Choroid plexus epithelial cell (primary cell): ENCODE measurements around the gene RAC2.

Experiments used
- DNase-seq: peaks from one replicate; pipeline ENCODE4 v3.0.0-alpha.2; 2010; ENCODE audit warnings: low read depth
- H3K4me3 ChIP-seq: 2 replicates; pipeline ENCODE4 v1.5.1; 2011; ENCODE audit warnings: low read depth, mild to moderate bottlenecking, control low read depth, low read length, moderate library complexity
- CTCF ChIP-seq: conservative IDR thresholded peaks from 2 replicates; pipeline ENCODE4 v1.5.1; 2011; ENCODE audit warnings: low read depth, mild to moderate bottlenecking, control low read depth, inconsistent platforms, low read length, moderate library complexity

RAC2 gene

DNA sequence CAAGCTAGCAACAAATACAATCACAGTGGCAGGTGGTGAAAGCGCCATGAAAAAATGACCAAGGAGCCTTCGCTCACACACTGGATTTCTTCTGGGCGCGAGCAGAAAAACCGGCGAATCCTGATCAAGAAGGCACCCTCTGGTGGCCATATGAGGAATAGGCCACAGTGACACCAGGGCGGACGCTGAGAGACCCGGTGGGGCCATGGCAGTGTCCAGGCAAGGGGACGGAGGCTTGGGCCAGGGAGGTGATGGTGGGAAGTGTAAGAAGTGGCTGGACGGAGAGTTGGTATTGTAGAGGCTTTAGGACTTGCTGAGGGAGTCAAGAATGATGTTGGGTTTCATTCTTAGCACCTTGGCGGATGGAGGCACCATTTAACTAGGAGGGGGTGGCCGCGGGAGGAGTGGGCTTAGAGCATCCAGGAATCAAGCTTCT is 16.9 kb upstream of the RAC2 start:
- H3K4me3 ChIP-seq, result no peak overlapping the region
- DNase-seq, result peak; percentile 73
- TF ChIP-seq CTCF, result peak; percentile 92

DNA sequence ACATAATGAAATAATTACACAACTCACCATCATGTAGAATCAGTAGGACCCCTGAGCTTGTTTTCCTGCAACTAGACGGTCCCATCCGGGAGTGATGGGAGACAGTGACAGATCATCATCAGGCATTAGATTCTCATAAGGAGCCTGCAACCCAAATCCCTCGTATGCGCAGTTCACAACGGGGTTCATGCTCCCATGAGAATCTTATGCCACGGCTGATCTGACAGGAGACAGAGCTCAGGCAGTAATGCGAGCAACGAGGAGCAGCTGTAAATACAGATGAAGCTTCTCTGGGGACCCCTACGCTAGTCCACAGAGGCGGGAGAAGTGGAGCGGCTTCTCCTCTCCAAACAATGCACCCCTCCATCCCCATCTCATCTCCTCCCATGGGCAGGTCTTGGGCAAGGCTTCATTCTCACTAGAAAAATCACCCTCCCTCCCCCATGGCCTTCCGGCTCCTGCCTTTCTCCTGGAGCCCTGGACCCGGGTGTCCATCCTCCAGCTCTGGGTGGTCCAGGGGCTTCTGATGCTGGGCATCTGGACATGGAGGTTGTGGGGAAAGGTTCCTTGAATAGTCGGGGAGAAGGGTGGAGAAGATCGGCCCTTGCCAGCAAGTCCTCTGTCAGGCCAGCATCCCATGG is 16.2 kb upstream of the RAC2 start:
- TF ChIP-seq CTCF, result no peak
- no peak overlapping the region for H3K4me3 ChIP-seq
- no peak for DNase-seq

- peak; percentile 80 for DNase-seq
- H3K4me3 ChIP-seq, result peak overlapping the region; percentile 34
Measured at GRCh38 chr22:37259540-37260029, 15.5 kb upstream of the RAC2 start.

DNA sequence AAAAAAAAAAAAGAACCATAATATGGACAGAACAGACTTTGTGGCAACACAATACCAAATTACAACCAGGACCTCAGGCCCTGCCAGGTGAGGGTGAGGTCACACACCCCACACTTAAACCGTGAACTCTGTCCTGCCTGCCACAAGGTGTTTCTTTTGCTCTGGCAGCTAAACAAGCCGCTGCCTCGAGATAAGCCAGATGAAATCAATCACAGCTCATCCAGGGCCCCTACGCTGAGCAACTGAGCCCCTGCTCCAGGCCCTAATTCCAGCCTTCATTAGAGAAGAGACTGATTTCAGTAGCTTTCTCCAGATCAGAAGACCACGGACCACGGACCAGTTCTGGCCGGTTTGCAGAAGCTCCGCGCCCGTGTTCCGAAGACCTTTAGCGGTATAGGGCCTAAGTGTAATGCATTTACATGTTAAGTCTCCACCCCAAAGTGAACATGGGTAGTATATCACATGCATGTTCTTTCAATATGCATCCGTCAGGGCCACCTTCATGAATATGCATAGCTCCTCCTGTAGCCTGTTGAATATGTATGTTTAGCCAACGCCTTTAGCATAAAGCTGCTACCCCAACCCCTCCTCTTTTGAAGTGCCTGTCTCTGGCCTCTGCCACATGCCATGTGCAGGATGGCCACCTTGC is 14.8 kb upstream of the RAC2 start:
- TF ChIP-seq CTCF, result no peak
- no peak for DNase-seq
- no peak overlapping the region for H3K4me3 ChIP-seq

More at GRCh38 chr22:37259540-37260029, 15.5 kb upstream of the RAC2 start:
- peak; percentile 82 for TF ChIP-seq CTCF

- DNase-seq, result no peak
- TF ChIP-seq CTCF, result no peak
- H3K4me3 ChIP-seq, result no peak overlapping the region
Measured at GRCh38 chr22:37258005-37258752, 14.1 kb upstream of the RAC2 start.

DNA sequence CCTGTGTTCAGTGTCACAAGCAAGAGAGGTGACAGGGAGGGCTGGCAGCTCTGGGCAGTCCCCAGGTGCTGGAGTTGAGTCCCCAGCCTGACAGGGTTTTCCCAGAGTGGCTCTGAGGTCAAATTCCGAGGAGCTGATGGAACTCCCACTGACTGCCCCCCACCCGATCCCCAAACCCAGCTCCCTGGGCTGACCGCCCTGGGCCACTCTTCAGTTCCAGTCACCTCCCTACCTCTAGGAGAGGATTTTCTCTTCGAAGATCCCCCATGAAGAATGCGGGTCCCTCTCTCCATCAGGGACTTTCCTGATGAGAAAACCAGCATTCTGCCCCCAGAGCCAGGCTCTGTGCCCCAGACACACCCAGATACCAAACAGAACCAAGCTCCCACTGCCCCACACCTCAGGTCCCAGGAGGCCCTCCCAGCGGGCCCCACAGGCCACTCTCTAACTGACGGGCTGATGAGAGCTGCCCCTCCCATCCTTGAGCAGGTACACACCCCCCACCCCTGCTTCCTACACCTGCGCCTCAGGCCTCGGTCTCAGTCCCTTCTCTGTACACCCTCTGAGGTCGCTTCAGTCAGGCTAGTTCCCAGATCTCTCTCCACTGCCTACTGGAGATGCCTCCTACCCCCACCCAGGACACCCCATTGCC is 12.1 kb upstream of the RAC2 start:
- no peak for DNase-seq

More for the DNA sequence above, 12.1 kb upstream of the RAC2 start:
- no peak for TF ChIP-seq CTCF
- H3K4me3 ChIP-seq, result no peak overlapping the region
